Tibial nerve (tissue), 4 donors: ENCODE data around the gene MARS2.

ENCODE experiments used
- CTCF ChIP-seq, 5 experiments: fragments of 200-600 bp in 3 of 5; fragments of 450-650 bp in 2 of 5; sonication (generic) in 3 of 5; IDR thresholded peaks; one replicate each; pipeline ENCODE4 v1.5.1; 2016 to 2019; ENCODE audit warnings: antibody characterized with exemption in 5 of 5, mild to moderate bottlenecking in 3 of 5, moderate library complexity in 2 of 5
- EP300 ChIP-seq, 2 donors: sonication (generic); formaldehyde crosslinking; IDR thresholded peaks; one replicate each; pipeline ENCODE4 v1.6.1; 2017; ENCODE audit warnings: antibody characterized with exemption in 2 of 2, mild to moderate bottlenecking in 1 of 2
- POLR2A ChIP-seq, 2 donors: fragments of 450-650 bp; IDR thresholded peaks; one replicate each; pipeline ENCODE4 v1.6.1; 2017; ENCODE audit warnings: antibody characterized with exemption in 2 of 2, mild to moderate bottlenecking in 2 of 2, moderate library complexity in 2 of 2

- TF ChIP-seq POLR2A (IDR thresholded peaks at IDR 0.05), result no peak
- TF ChIP-seq EP300 (IDR thresholded peaks at IDR 0.05), result no peak
- no peak for TF ChIP-seq CTCF (IDR thresholded peaks at IDR 0.05)
These were observed 27.7 kb upstream of the MARS2 start for GRCh38 chr2:197677483-197677882.
